Peyer's patch (tissue), 4 donors: ENCODE measurements around the gene NOL12.

Experiments used
- CTCF ChIP-seq, 6 experiments: fragments of 450-650 bp in 4 of 6; fragments of 200-600 bp in 2 of 6; sonication (generic) in 1 of 6; IDR thresholded peaks; one replicate each; pipeline ENCODE4 v1.5.1; 2017 to 2019; ENCODE audit warnings: antibody characterized with exemption in 6 of 6, mild to moderate bottlenecking in 3 of 6, moderate library complexity in 1 of 6
- POLR2A ChIP-seq, 2 donors: fragments of 450-650 bp; IDR thresholded peaks; one replicate each; pipeline ENCODE4 v1.5.1; 2017; ENCODE audit warnings: antibody characterized with exemption in 2 of 2, mild to moderate bottlenecking in 2 of 2, moderate library complexity in 2 of 2

- TF ChIP-seq CTCF (IDR thresholded peaks at IDR 0.05) (no peak), POLR2A (IDR thresholded peaks at IDR 0.05) (no peak)
Observed at GRCh38 chr22:37725551-37726240, 39.6 kb downstream of the NOL12 start.
